ENCODE results near the gene SEC14L1.

SEC14L1 gene

GRCh38 chr17:77228241-77228752, 87.5 kb downstream of the SEC14L1 start:
- Histone ChIP-seq H2BK12ac (ENCODE audit: low read length) (no peak overlapping the region), H3K18ac (ENCODE audit: low read length) (no peak overlapping the region), H3K36me3 (ENCODE audit: control insufficient read depth in 1 of 2, insufficient read depth in 2 of 2, low read length in 2 of 2) (no peaks in the 10 kb centered on the region), H3K27me3 (ENCODE audit: insufficient read depth, low read length) (no peaks in the 10 kb centered on the region), H3K14ac (ENCODE audit: low read length) (no peak overlapping the region), H4K91ac (ENCODE audit: low read depth, low read length) (no peak overlapping the region), H3K9ac (ENCODE audit: low read length) (no peak overlapping the region), H3K9me3 (ENCODE audit: insufficient read depth, low read depth, low read length) (no peaks in the 10 kb centered on the region), H3K23ac (ENCODE audit: low read length) (no peak overlapping the region), H3K79me1 (ENCODE audit: low read length) (no peaks in the 10 kb centered on the region), H3K4ac (ENCODE audit: low read depth, low read length) (no peak overlapping the region), H2BK120ac (ENCODE audit: insufficient read depth, low read length, poor library complexity) (no peak overlapping the region), H3K4me3 (ENCODE audit: low read depth, low read length) (no peak overlapping the region), H3K4me2 (ENCODE audit: low read length) (no peak overlapping the region), H4K12ac (ENCODE audit: low read depth, low read length) (no peak overlapping the region), H2BK5ac (ENCODE audit: low read depth, low read length, poor library complexity) (no peak overlapping the region), H4K8ac (ENCODE audit: low read depth, low read length) (no peak overlapping the region), H3K4me1 (ENCODE audit: control insufficient read depth in 1 of 2, insufficient read depth in 2 of 2, low read length in 2 of 2) (no peaks in the 10 kb centered on the region), H3K27ac (ENCODE audit: low read depth, low read length) (no peak overlapping the region), H3K79me2 (ENCODE audit: control insufficient read depth, insufficient read depth, low read length, poor library complexity) (no peaks in the 10 kb centered on the region), H2AFZ (ENCODE audit: insufficient read depth, low read length, poor library complexity) (no peak overlapping the region), H2AK5ac (ENCODE audit: low read length) (no peak overlapping the region)
- WGBS (ENCODE audit: extremely low coverage, insufficient coverage, insufficient read length), result no CpG with 5 or more reads among the region's 16 CpGs
- DNase-seq, result no peak

DNA sequence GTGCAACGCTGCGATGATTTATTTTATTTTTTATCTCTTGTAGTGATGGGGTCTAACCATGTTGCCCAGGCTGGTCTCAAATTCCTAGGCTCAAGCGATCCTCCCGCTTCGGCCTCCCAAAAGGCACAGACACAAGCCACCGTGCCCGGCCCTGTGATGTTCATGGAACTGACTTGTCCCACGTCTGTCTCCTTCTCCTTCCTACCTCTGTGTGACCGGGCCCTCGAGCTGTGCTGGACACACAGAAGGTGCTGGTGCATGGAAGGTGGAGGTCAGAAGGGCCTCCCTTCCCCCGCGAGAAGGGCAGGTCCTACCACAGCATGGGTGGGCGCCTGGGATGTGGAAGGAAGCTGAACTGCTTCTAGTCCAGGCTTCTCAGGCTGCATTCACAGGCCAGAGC, 88.0 kb downstream of the SEC14L1 start:
- H3K79me1 ChIP-seq (ENCODE audit: low read length), result no peaks in the 10 kb centered on the region
- no peak overlapping the region for H3K4me2 ChIP-seq (ENCODE audit: low read length)
- no peak overlapping the region for H2BK5ac ChIP-seq (ENCODE audit: low read depth, low read length, poor library complexity)
- H2AK5ac ChIP-seq (ENCODE audit: low read length), result no peak overlapping the region
- no peaks in the 10 kb centered on the region for H3K27me3 ChIP-seq (ENCODE audit: insufficient read depth, low read length)
- no peak overlapping the region for H4K8ac ChIP-seq (ENCODE audit: low read depth, low read length)
- no peaks in the 10 kb centered on the region for H3K4me1 ChIP-seq (ENCODE audit: control insufficient read depth in 1 of 2, insufficient read depth in 2 of 2, low read length in 2 of 2)
- WGBS (ENCODE audit: extremely low coverage, insufficient coverage, insufficient read length), result no CpG with 5 or more reads among the region's 13 CpGs
- no peak overlapping the region for H3K14ac ChIP-seq (ENCODE audit: low read length)
- H3K9me3 ChIP-seq (ENCODE audit: insufficient read depth, low read depth, low read length), result no peaks in the 10 kb centered on the region
- H3K79me2 ChIP-seq (ENCODE audit: control insufficient read depth, insufficient read depth, low read length, poor library complexity), result no peaks in the 10 kb centered on the region
- no peak overlapping the region for H3K4ac ChIP-seq (ENCODE audit: low read depth, low read length)
- no peaks in the 10 kb centered on the region for H3K36me3 ChIP-seq (ENCODE audit: control insufficient read depth in 1 of 2, insufficient read depth in 2 of 2, low read length in 2 of 2)
- H2AFZ ChIP-seq (ENCODE audit: insufficient read depth, low read length, poor library complexity), result no peak overlapping the region
- no peak overlapping the region for H3K23ac ChIP-seq (ENCODE audit: low read length)
- H4K91ac ChIP-seq (ENCODE audit: low read depth, low read length), result no peak overlapping the region
- no peak for DNase-seq
- H3K18ac ChIP-seq (ENCODE audit: low read length), result no peak overlapping the region
- no peak overlapping the region for H3K4me3 ChIP-seq (ENCODE audit: low read depth, low read length)
- no peak overlapping the region for H2BK12ac ChIP-seq (ENCODE audit: low read length)
- H3K27ac ChIP-seq (ENCODE audit: low read depth, low read length), result no peak overlapping the region
- no peak overlapping the region for H3K9ac ChIP-seq (ENCODE audit: low read length)
- no peak overlapping the region for H2BK120ac ChIP-seq (ENCODE audit: insufficient read depth, low read length, poor library complexity)
- no peak overlapping the region for H4K12ac ChIP-seq (ENCODE audit: low read depth, low read length)

GRCh38 chr17:77229786-77230435, 89.1 kb downstream of the SEC14L1 start:
- no peak overlapping the region for H3K27ac ChIP-seq (ENCODE audit: low read depth, low read length)
- H3K14ac ChIP-seq (ENCODE audit: low read length), result no peak overlapping the region
- no CpG with 5 or more reads among the region's 25 CpGs for WGBS (ENCODE audit: extremely low coverage, insufficient coverage, insufficient read length)
- H3K79me1 ChIP-seq (ENCODE audit: low read length), result no peaks in the 10 kb centered on the region
- H2AFZ ChIP-seq (ENCODE audit: insufficient read depth, low read length, poor library complexity), result no peak overlapping the region
- H2BK5ac ChIP-seq (ENCODE audit: low read depth, low read length, poor library complexity), result no peak overlapping the region
- H3K18ac ChIP-seq (ENCODE audit: low read length), result no peak overlapping the region
- no peak overlapping the region for H3K23ac ChIP-seq (ENCODE audit: low read length)
- DNase-seq, result no peak
- H2BK12ac ChIP-seq (ENCODE audit: low read length), result no peak overlapping the region
- H3K4me1 ChIP-seq (ENCODE audit: control insufficient read depth in 1 of 2, insufficient read depth in 2 of 2, low read length in 2 of 2), result no peaks in the 10 kb centered on the region
- no peak overlapping the region for H3K4me3 ChIP-seq (ENCODE audit: low read depth, low read length)
- H3K36me3 ChIP-seq (ENCODE audit: control insufficient read depth in 1 of 2, insufficient read depth in 2 of 2, low read length in 2 of 2), result no peaks in the 10 kb centered on the region
- no peak overlapping the region for H3K4ac ChIP-seq (ENCODE audit: low read depth, low read length)
- H3K9me3 ChIP-seq (ENCODE audit: insufficient read depth, low read depth, low read length), result no peaks in the 10 kb centered on the region
- no peak overlapping the region for H4K91ac ChIP-seq (ENCODE audit: low read depth, low read length)
- no peak overlapping the region for H2AK5ac ChIP-seq (ENCODE audit: low read length)
- no peaks in the 10 kb centered on the region for H3K79me2 ChIP-seq (ENCODE audit: control insufficient read depth, insufficient read depth, low read length, poor library complexity)
- H4K12ac ChIP-seq (ENCODE audit: low read depth, low read length), result no peak overlapping the region
- no peak overlapping the region for H4K8ac ChIP-seq (ENCODE audit: low read depth, low read length)
- no peak overlapping the region for H3K4me2 ChIP-seq (ENCODE audit: low read length)
- no peak overlapping the region for H3K9ac ChIP-seq (ENCODE audit: low read length)
- H2BK120ac ChIP-seq (ENCODE audit: insufficient read depth, low read length, poor library complexity), result no peak overlapping the region
- no peaks in the 10 kb centered on the region for H3K27me3 ChIP-seq (ENCODE audit: insufficient read depth, low read length)

GRCh38 chr17:77230436-77230830, 89.7 kb downstream of the SEC14L1 start:
- Histone ChIP-seq H4K12ac (ENCODE audit: low read depth, low read length) (no peak overlapping the region), H3K4me2 (ENCODE audit: low read length) (no peak overlapping the region), H3K79me1 (ENCODE audit: low read length) (no peaks in the 10 kb centered on the region), H4K91ac (ENCODE audit: low read depth, low read length) (no peak overlapping the region), H3K27me3 (ENCODE audit: insufficient read depth, low read length) (peaks cover 2% of the 10 kb centered on the region), H2AK5ac (ENCODE audit: low read length) (no peak overlapping the region), H3K9ac (ENCODE audit: low read length) (no peak overlapping the region), H2BK12ac (ENCODE audit: low read length) (no peak overlapping the region), H3K79me2 (ENCODE audit: control insufficient read depth, insufficient read depth, low read length, poor library complexity) (no peaks in the 10 kb centered on the region), H4K8ac (ENCODE audit: low read depth, low read length) (no peak overlapping the region), H3K4me3 (ENCODE audit: low read depth, low read length) (no peak overlapping the region), H3K27ac (ENCODE audit: low read depth, low read length) (no peak overlapping the region), H3K36me3 (ENCODE audit: control insufficient read depth in 1 of 2, insufficient read depth in 2 of 2, low read length in 2 of 2) (no peaks in the 10 kb centered on the region), H3K18ac (ENCODE audit: low read length) (no peak overlapping the region), H2BK5ac (ENCODE audit: low read depth, low read length, poor library complexity) (no peak overlapping the region), H2BK120ac (ENCODE audit: insufficient read depth, low read length, poor library complexity) (no peak overlapping the region), H2AFZ (ENCODE audit: insufficient read depth, low read length, poor library complexity) (no peak overlapping the region), H3K4me1 (ENCODE audit: control insufficient read depth in 1 of 2, insufficient read depth in 2 of 2, low read length in 2 of 2) (no peaks in the 10 kb centered on the region), H3K4ac (ENCODE audit: low read depth, low read length) (no peak overlapping the region), H3K23ac (ENCODE audit: low read length) (no peak overlapping the region), H3K9me3 (ENCODE audit: insufficient read depth, low read depth, low read length) (no peaks in the 10 kb centered on the region), H3K14ac (ENCODE audit: low read length) (no peak overlapping the region)
- DNase-seq, result no peak
- no CpG with 5 or more reads among the region's 6 CpGs for WGBS (ENCODE audit: extremely low coverage, insufficient coverage, insufficient read length)

All from trophoblast cell (in vitro differentiated cells and primary cell).